ENCODE measurements around the gene SLC9A7.

The SLC9A7 gene

GRCh38 chrX:46573331-46573891 lies 185.5 kb downstream of the SLC9A7 start, which contains the start of gene CHST7:
Gene CHST7, plus strand, starts transcription at chrX:46573765. Its CDS starts 167 bp downstream, at chrX:46573932.
- DNase-seq (ENCODE audit: low read depth), result no peak

DNA sequence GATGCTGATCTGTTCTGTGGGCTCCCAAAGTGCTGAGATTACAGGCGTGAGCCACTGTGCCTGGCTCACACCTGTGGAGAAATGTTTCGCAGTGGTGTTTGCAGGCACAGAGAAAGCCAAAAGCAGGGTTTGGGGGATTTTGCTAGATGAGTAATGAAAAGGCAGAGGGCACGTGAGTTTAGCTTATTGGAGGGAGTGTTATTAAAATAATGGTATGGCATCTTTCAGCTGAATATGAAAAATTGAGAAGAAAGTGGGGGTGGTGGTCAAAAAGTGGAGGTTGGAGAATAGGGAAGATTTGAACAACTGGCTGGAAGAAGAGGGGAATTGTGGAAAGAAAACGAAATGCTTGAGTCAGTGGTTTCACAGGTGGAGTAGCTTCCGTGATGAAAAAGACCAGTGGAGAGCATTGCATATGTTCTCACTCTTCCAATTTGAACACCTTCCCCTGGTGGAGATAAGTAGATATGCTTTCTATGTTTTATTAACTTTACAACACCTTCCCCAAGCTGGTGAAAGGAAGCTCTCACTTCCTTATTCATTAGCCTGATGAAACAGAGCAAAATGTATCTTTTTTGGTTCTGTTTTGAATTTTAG lies 186.5 kb downstream of the SLC9A7 start:
- DNase-seq (ENCODE audit: low read depth), result no peak

- no peak for DNase-seq (ENCODE audit: low read depth)
Measured at GRCh38 chrX:46571423-46572339, 187.2 kb downstream of the SLC9A7 start.

DNA sequence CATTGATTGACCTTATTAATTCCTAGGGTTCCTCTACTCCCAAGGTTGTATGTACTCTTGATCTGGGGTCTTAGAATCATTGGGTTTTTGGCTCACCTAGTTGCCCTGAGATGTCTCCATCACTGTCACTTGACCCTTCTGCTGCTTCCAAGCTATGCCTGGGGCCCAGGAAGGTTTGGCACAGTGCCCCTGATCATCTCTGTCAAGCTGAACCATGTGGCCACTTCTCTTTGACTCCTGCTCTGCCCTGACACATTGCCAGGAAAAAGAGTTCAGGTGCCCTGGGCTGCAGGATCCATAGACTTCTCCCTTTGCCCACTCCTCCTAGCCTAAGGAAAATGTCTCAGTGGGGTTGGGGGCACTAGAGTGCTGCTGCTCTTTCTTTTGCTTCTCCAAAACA lies 189.3 kb downstream of the SLC9A7 start:
- no peak for DNase-seq (ENCODE audit: low read depth)

- DNase-seq (ENCODE audit: low read depth), result no peak
Measured at GRCh38 chrX:46567388-46567787, 191.5 kb downstream of the SLC9A7 start.

DNA sequence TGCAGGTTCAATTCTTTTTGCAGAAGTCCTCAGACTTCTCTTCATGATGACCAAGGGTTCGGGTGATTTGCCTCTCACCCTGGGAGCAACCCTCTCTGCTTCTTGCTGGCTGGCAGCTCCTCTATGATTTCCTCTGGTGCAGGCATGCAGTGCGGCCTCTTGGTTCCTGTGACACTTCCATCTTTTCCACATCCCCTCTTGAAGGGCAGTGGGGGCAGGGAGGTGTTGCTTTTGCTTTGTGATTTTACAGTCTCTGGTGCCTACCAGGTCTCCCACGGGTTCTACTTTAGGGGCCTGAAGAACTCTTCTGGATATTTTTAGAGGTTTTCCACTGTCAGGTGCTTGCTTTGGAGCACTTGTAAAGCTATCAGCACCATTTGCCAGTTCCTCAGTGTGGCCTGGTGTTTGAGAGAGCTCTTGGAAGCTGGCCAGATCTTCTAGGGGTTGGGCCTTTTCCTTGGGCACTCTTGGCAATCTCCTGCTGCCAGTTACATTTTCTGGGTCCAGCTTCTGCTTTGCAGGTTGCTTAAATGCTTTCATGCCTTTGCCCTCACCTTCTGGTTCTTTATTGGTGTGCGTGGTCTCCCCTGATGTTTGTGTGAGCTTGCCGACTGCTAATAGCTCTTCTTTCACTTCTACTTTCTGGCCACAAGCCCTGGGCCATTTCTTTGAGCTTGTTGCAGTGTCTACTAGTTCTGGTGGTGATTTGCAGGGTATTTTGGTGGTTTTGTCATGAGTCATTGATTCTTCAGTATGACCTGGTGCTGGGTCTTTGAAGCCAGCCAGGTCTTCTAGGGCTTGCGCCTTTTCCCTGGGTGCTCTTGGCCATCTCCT lies 196.9 kb downstream of the SLC9A7 start:
- DNase-seq (ENCODE audit: low read depth), result no peak

DNA sequence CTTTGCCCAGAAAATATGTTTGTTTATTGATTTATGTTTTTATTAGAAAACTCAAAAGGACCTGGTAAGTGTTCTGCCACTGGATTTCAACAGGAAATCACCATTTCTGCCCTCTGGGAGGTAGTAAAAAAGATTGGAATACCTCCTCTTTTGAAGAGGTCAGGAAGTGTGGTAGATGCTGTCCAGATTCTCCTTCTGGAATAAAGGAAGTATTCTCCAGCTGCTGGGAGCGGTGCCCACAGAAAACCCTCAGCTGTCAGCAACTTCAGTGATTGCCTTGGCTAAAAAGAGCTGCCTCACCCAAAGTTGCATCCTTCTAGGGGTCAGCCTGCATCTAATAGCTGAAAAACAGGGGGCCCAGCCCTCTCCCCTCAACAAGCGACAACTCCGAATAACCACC lies 199.9 kb downstream of the SLC9A7 start:
- DNase-seq (ENCODE audit: low read depth), result no peak

GRCh38 chrX:46554942-46555341 lies 204.0 kb downstream of the SLC9A7 start:
- DNase-seq (ENCODE audit: low read depth), result no peak

DNA sequence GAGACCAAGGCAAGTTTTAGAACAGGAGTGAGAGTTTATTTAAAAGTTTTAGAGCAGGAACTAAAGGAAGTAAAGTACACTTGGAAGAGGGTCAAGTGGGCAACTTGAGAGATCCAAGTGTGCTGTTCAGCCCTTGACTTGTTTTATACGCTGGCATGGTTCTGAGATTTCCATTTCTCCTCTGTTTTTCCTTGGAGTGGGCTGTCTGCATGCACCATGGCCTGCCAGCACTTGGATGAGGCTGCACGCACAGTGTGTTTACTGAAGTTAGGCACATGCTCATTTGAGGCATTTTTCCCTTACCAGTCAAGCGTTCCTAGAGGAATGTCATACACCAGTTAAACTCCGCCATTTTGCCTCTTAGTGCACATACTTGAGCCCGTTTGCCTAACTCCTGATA lies 205.0 kb downstream of the SLC9A7 start:
- DNase-seq (ENCODE audit: low read depth), result no peak

DNA sequence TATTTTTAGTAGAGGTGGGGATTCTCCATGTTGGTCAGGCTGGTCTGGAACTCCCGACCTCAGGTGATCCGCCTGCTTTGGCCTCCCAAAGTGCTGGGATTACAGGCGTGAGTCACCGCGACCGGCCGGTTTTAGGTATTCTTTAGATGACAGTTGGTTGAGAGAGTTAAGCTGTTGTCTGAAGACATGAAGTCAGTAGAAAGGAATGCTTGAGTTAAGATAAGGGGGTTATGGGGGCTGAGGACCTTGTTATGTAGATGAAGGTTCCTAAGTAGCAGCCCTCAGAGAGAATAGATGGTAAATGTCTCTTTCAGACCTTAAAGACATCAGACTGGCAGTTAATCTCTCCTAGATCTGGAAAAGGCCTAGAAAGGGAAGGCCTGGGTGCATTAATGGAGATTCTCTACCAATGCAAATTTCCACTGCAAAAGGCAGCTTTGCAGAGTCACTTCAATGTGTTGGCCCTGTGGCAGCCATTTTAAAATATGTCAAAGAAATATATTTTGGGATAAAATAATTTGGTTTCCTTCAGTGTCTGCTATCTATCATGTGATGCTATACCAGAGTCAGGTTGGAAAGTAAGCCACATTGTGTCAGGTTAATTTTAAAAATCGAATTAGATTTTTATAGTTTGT lies 207.3 kb downstream of the SLC9A7 start:
- DNase-seq (ENCODE audit: low read depth), result no peak

DNA sequence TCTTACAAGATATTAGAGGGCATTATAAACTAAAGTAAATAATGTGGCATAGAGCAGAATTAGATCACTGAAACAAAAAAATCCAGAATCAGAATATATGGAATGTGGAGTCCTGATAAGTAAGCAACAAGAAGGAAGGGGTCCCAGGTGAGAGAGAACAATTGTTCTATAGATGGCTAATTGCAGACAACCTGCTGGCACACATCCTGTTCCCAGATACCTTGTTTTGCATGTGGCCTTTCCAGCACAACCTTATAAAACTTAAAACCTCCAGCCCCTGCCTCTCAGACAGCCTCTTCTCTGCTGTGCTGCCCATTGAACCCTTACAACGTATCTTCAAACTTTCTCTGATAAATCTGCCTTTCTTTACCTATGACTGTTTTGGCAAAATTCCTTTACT lies 209.0 kb downstream of the SLC9A7 start:
- no peak for DNase-seq (ENCODE audit: low read depth)

Data from stimulated activated CD8-positive, alpha-beta memory T cell treated with anti-CD3 and anti-CD28 coated beads, Interleukin-15, amount 100 ng/mL, for 24 hours (primary cell).